Peyer's patch (tissue), 4 donors: ENCODE data around the gene SPACA4.

ENCODE experiments used
- POLR2A ChIP-seq, 2 donors: fragments of 450-650 bp; IDR thresholded peaks; one replicate each; pipeline ENCODE4 v1.5.1; 2017; ENCODE audit warnings: antibody characterized with exemption in 2 of 2, mild to moderate bottlenecking in 2 of 2, moderate library complexity in 2 of 2
- TF ChIP-seq, protein P1 (sequence below), 6 experiments: fragments of 450-650 bp in 4 of 6; fragments of 200-600 bp in 2 of 6; sonication (generic) in 1 of 6; IDR thresholded peaks; one replicate each; pipeline ENCODE4 v1.5.1; 2017 to 2019; ENCODE audit warnings: antibody characterized with exemption in 6 of 6, mild to moderate bottlenecking in 3 of 6, moderate library complexity in 1 of 6

DNA sequence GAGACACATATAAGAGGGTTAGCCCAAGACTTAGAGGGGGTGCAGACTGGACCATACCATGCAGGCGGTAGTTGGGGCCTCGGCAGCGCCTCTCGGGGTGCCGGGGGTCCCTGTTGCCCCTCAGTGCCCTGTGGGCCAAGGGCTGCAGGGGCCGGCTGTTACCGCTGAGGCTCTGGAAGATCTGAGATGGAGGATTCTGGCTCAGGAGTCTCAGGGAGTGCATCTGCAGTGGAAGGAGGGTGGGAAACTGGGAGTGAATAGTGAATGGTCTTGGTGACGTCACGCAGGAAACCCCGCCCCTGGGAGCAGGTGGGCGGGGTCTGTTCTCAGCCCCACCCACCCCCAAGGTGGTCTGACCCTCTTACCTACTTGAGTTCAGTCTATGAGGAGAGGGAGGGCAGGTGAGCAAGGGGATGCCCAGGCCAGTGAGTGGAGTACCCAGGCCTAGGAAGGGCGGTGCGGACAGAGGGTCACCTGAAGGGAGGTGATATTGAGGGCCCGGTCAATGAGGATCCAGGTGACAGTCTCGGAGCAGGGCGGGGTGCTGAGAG is 32.4 kb downstream of the SPACA4 start:
- TF ChIP-seq, protein P1, sequence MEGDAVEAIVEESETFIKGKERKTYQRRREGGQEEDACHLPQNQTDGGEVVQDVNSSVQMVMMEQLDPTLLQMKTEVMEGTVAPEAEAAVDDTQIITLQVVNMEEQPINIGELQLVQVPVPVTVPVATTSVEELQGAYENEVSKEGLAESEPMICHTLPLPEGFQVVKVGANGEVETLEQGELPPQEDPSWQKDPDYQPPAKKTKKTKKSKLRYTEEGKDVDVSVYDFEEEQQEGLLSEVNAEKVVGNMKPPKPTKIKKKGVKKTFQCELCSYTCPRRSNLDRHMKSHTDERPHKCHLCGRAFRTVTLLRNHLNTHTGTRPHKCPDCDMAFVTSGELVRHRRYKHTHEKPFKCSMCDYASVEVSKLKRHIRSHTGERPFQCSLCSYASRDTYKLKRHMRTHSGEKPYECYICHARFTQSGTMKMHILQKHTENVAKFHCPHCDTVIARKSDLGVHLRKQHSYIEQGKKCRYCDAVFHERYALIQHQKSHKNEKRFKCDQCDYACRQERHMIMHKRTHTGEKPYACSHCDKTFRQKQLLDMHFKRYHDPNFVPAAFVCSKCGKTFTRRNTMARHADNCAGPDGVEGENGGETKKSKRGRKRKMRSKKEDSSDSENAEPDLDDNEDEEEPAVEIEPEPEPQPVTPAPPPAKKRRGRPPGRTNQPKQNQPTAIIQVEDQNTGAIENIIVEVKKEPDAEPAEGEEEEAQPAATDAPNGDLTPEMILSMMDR (IDR thresholded peaks at IDR 0.05), result no peak
- no peak for TF ChIP-seq POLR2A (IDR thresholded peaks at IDR 0.05)
